Myocyte (in vitro differentiated cells): ENCODE data around the gene PLPP7. TPM values are rescaled to one million over a fixed set of nuclear protein-coding genes. Genes with fewer than 3 reads are reported as not detected.

Experiments
- DNase-seq: peaks from one replicate; pipeline ENCODE4 v3.0.0-alpha.2; 2012; ENCODE audit warnings: low read depth
- total RNA-seq: library from RNA; depleted of rRNA; stranded (reverse); fragments of >200 nt; gene quantifications from 2 replicates; pipeline ENCODE4 v1.2.3, GENCODE V29; 2014

PLPP7 gene
- total RNA-seq, 1 donor from 2014 or later: 92.3 TPM

DNA sequence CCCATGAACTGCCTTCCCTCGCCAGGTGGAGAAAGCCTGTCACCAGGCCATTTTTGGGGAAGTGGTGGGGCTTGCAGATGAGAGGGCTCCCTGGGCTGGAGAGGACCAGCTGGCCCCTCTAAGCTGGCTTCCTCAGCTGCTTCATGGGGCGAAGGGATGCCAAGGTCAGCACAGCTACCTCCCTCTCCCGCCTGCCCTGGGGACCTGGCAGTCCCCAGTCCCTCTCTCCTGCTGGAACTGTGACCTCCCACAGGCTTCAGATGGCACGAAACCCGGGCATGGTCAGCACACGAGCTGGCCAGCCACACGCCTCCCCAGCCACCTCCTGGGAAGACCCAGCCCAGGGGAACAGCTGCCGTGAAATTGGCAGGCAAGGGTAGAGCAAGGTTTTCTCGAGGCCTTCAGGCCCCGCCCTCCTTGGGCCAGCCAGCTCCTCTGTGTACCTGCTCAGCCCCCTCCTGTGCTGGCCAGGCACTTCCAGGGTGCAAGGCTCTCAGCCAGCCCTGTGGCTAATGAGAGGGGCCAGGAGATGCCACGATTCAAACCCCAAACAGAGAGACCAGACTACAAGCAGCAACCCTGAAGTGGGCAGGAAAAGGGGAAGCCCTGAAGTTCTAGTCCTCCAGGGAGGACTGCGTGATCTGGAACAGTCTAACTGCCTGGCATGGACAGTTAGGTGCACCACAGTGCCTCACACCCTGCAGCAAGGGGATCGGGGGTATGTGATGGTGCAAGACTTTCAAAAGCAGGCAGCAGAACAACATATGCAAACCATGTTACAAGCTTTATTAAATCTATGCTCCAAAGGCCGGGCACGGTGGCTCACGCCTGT is 12.9 kb downstream of the PLPP7 start:
- DNase-seq: peak; percentile 93

DNA sequence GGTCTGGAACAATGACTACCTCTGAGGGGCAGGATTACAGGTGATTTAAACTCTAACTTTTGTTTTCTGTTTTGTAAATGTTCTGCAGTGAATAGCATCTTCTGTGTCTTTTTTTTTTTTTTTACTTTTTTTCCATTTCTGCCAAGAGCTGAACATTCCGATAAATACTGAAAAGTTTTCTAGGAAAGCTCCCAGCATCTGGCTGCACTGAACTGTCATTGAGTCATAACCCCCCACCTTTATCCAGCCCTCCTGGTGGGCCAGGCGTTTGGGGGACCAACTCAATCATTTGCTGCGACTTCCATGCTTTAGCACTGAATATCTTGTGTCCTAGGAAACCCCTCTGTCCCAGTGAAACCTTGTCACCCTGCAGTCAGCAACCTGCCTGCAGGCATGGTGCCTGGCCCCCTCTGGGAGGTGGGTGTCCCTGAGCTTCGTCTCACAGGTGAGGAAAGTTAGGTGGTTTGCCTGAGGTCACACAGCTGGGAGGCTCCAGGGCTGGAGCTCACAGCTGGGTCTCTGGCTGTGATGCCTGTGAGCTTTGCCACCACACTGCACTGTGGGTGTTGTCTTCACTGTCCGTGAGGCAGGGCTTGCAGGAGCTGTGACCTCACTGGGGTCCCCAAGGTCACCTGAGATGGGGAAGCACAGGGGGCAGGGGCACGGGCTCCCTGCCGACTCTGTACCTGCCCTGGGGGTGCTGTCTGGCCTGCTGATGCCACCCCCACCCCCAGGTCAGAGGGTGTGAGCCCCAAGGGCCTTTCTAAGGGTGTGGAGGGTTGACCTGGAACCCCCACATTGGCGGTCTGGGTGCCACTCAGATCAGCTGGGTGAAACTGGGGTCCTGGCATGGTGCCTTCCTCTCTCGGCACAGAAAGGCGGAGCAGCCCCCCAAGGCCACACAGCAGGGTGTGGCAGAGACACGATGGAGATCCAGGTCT is 14.1 kb downstream of the PLPP7 start:
- no peak for DNase-seq

DNA sequence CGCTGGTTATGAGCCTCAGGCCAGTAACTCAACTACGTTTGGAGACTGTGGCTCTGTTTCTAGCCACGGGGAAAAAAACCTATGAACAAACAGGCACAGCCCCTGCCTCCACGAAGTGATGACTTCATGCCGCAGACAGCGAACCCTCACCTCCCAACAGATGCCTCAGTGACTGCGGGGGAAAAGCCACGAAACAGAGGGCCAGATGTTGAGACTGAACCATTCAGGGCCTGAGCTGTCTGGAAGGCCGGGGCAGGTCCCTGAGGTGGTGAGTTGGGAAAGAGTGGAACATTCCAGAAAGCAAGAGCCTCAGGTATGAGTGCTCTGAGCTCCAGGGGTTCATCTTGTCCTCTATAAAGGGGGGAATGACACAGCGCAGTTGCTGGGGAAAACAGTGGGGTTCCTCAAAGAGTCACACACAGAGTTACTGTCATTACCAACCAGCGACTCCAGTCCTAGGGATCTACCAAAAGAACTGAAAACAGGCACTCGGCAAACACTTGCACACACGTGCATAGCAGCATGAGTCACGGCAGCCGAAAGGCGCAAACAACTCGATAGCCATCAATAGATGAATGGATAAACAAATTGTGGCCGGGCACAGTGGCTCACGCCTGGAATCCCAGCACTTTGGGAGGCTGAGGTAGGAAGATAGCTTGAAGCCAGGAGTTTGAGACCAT is 15.3 kb downstream of the PLPP7 start:
- DNase-seq: no peak

DNA sequence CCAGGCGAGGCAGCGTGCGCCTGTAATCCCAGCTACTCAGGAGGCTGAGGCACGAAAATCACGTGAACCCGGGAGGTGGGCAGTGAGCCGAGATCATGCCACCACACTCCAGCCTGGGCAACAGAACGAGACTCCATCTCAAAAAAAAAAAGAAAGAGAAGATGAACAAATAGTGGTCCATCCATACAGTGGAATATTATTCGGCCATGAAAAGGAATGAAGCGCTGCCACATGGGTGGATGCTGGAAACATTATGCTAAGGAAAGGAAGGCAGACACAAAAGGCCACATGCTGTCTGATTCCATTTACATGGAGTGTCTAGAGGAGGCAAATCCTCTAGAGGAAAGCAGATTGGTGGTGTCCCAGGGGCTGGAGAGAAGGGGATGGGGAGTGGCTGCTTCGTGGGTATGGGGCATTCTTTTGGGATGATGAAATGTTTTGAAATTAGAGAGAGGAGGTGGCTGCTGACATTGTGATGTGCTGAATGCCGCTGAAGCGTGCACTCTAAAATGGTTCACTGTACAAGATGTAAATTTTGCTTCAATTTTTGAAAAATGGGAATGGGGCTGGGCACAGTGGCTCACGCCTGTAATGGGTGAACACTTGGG is 17.0 kb downstream of the PLPP7 start:
- peak; percentile 49 for DNase-seq

DNA sequence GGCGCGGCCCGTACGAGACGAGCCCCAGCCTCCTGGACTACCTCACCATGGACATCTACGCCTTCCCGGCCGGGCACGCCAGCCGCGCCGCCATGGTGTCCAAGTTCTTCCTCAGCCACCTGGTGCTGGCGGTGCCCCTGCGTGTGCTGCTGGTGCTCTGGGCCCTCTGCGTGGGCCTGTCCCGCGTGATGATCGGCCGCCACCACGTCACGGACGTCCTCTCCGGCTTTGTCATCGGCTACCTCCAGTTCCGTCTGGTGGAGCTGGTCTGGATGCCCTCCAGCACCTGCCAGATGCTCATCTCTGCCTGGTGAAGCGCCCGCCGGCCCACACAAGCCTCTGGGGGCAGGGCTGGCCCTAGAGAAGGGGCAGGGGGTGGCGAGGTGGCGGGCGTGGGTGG is 18.5 kb downstream of the PLPP7 start:
- no peak for DNase-seq

DNA sequence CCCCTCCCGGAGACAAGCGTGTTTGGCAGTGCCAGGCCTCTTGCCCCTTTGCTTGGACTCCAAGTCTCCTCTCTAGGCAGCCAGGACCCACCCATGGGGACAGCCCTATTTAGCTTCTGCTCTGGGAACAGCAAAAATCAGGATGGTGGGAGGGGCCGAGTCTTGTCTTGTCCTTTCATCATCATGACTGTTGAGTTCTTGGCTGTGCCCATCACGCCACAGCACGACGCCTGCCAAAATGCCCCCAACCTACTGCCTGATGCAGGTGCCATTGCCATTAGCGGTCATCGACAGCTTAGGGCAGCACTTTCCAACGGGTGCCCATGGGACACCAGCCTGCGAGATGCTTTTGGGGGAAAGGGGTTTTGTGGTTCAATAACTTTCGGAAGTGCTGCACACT is 18.9 kb downstream of the PLPP7 start:
- DNase-seq: no peak

DNA sequence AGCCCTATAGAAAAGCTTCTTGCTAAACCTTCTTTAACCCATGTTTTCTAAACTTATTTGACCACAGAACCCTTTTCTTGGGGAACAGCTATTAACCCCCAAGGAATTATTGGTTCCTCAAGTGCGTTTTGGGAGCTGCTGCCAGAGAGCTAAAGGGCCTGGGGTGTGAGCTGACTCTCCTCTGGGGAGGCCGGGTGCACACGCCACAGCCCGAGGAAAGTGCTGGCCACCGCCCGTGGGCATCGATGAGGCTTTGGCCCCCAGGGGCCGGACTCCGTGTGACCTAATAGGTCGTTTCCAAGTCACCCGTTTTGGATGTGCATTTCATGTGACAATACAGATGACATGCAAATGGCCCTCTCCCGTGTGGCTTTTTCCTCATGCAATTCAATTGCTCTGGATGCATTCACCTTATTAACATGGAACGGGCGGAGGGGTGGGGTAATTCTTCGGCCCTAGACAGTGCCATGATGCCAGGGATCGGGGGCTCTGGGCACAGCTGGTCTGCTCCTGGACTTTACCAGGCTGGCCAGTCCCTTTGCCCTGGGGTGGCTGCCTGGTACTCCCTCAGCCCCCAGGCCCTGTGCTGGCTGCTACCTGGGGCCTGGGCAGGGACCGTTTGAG is 19.5 kb downstream of the PLPP7 start:
- DNase-seq: no peak

DNA sequence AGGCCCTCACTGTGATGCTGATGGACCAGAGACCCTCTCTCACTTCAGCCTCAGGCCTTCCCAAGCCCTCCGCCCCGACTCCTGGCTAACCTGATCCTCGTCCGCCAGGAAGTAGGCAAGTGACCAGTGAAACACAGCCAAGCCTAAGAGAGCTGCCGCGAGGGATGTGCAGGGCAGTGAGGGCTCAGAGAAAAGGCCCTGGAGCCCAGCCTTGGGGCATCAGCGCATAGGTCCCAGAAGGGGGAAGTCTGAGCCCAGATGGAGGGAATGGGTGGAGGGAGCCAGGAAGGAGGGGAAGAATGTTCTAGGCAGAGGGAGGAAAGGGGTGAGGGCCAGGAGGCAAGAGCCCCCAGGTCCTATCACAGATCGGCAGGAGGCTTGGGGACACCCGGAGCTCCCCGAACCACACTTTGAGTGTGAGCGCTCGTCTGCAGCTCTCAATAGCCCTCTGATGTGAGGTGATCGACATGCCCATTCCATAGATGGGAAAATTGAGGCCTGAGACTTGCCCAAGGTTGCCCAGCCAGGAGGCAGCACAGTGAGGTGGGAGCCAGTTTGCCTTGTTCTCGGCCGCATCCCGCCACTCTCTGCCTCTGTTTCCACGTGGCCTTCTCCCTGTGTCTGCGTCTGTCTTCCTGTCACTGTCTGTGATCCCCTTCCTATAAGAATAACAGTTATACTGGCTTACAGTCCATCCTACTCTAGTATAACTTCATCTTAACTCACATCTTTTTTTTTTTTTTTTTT is 20.2 kb downstream of the PLPP7 start:
- no peak for DNase-seq

DNA sequence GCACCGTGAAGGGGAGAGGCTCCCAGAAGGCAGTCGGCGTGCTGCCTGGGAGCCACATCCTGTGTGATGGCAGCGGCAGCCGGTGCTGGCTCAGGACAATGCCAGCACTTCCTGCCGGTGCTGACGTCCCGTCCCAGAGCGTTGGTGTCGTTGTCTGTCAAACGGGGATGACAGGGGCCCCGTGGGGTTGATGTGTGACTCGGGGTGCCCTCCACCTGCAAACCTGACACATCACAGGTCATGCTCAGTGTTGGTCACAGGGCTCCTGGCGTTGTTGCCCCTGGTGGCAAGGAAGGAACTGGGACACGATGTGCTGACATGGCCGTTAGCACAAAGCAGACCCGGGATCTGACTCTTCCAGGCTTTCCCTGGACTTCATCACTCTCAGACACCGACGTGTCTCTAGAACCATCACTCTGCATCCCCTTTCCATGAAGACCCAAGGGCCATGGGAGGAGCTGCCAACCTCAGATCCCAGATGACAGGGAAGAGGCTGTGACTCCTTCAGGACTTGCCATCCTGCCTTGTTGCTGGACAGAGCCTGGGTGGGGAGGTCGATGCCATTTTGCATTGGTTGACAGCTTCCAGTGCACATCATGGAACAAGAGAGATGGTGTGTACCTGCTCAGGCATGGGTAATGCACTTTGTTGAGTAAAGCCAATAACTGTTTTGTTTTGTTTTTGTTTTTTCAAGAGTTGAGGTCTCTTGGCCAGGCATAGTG is 21.5 kb downstream of the PLPP7 start:
- no peak for DNase-seq

DNA sequence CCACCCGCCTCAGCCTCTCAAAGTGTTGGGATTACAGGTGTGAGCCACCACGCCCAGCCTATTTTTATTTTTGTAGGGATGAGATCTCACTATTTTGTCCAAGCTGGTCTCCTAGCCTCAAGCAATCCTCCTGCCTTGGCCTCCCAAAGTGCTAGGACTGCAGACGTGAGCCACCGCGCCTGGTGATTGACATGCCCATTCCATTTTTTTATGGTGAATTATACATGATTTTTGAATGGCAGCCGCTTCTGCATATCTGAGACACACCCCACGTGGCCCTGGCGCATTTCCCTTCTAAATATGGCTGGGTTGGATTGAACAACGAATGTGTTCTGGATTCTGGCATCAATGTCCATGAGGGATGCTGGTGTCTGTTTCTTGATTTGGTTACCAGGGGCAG is 22.7 kb downstream of the PLPP7 start:
- no peak for DNase-seq

DNA sequence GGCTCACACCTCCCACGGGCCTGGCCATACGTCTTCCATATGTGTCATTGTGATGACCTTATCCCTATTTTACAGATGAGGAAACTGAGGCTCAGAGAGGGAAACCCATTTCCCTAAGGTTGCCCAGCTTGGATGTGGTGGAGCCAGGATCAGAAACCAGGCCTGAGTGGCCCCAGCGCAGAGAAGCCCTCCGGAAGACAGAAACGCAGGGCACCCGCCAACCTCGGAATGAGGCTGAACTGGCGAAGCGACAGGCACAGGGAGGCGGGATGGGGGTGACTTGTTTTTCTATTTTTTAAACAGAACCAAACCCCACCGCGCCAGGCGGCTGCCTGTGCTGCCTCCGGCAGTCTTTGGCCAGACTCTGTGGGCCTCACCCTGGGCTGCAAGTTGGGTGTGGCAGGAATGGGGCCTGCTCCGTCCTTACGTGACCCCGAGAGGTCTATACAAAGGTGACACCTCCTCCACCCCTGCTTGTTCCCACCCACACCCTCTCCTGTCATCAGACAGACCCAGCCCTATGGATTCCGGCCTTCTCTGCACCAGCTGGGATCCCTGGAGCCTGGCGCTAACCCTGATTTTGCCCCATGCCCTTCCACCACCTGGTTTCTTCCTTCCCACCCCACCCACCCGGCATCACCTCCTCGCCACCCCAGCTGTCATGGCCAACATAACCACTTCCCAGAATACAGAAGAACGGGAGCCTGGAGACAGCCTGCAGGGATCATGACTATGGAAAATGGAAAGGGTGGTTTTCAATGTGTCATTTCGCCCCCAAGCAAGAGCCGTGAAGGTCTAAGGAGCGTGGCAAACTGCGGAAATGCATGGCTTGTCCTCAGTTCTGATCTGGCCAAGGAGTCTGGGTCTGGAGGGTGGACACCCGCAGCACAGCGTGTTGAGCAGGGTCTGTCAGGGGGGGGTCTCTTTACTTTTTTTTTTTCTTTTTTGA is 23.6 kb downstream of the PLPP7 start:
- peak; percentile 80 for DNase-seq

DNA sequence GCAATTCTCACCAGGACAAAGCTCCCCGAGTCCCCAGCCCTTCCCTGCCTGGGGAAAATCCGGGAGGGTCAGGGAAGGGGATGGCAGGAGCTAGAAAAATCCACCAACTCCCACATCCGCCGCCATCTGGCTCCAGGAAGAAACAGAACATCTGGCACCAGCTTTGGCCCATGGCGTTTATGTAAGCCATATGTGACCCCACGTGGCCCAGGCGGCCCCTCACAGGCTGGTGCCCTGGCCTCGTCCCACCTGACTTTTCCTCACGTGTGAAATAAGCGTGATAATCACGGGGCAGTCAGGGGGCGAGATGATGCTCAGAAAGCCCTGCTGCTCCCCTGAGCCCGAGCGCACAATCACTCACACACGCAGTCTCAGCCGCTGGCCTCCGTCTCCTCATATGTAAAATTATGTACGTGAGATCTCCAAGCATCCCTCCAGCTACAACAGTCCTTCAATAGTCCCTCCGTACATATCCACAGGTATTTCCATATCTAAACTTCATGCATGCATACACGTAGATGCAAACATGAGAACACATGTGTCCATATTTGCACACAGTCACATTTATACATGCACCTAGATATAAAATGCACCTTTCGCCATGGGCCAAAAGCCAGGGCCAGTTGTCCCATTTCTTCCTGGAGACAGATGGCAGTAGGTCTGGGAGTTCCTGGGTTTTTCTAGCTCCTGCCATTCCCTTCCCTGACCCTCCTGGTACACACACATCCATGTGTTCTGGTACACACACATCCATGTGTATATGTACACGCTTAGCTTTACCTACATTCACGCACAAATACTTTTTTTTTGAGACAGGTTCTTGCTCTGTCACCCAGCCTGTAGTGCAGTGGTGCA is 28.9 kb downstream of the PLPP7 start:
- DNase-seq: no peak

DNA sequence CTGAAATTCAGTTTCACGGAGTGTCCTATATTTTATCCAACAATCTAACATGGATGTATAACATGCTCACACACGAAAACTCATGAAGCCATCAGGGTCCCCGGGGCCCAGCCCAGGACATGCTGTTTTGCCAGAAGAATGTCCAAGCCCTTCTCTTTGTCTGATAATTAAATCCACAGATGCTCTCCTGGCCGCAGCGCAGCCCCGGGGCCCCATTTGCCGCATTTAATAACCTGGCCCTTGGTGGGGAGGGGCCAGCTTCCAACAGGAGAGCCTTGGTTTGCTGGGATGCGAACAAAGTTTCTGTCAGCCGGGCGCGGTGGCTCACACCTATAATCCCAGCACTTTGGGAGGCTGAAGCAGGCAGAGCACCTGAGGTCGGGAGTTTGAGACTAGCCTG is 30.0 kb downstream of the PLPP7 start:
- no peak for DNase-seq

DNA sequence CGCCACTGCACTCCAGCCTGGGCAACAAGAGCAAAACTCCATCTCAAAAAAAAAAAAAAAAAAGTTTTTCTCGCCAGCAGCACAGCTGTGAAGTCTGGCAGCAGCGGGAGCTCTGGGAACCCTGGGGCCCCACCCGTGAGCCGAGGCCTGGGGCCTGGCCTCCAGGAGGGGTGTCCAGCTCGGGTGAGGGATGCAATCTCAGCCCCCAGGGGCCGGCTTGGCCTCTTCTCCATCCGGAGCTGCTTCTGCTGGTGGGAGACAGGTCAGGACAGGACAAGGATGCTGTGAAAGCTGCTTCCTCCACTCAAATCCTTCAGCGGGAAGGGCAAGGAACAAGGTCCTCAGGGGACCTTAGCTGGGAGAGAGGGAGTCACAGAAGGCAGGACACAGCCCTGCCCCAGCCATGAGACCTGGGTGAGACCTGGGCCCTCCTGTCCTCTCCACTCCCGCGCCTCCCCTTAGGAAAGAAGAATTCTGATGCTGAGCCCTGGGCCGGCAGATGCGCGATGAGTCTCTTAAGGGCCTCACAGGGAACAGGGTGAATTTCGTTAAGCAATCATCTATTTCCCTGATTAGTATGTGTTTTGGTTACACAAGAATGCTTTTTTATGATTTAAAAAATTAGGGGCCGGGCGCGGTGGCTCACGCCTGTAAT is 30.6 kb downstream of the PLPP7 start:
- DNase-seq: no peak

DNA sequence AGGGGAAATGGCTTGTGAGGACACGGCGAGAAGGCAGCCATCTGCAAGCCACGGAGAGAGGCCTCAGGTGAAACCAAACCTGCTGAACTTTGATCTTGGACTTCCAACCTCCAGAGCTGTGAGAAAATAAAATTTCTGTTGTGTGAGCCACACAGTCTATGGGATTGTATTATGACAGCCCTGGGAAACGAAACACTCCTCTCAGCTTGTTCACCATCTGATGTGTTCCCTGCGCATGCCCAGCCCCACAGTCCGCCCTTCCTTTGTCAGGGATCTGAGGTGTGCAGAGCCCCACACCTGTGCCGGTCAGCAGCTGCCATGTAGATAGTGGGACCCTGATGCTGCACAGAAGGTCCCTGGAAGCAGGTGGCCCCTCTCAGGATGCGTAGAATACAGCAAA is 34.1 kb downstream of the PLPP7 start:
- DNase-seq: no peak

DNA sequence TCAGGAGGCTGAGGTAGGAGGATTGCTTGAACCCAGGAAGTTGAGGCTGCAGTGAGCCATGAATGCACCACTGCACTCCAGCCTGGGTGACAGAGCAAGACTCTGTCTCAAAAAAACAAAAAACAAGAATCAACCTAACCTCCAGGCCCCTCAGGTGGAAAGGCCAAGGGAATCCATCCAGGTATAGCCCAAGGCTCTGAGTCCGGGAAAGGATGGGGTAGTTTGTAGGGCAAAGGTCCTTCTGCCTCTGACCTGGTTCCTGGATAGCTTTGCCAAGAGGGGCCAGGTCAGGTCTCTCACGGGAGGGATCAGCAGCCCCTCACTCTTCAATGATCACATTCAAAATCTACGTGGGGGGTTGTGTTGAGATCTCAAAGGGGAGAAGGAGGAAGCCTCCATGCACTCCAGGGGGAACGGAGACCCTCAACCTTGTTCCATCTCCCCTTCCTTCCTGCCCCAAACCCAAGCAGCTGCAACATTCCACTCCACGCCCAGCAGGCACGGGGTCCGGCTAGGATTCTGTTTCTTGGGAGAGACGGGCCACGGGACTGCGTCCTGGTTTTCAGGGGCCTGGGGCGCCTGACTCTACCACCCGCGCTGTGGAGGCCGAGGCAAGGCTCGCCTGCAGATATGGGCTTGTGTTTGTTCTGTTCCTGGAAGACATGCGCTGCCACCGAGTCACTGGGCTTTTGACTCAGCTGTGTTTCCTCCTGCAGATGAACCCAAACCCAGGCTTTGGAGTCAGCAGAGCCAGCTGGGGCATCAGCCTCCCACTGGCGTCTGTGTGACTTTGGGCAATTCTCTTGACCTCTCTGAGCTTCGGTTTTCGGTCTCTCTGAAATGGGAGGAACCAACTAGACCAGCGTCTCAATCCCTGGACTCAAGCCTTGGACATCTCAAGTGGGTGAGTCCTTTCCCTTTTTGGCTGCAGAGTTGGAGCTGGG is 35.5 kb downstream of the PLPP7 start:
- DNase-seq: no peak
